NCI-H510A (cell line): ENCODE measurements around the gene MAP2K4.
"Not testable (repeated sequence)": the region's sequence is repeated elsewhere in the genome, so short reads cannot be mapped to it uniquely, and the experiment has no call there.

Experiments used
- DNase-seq: peaks from one replicate; lab custom pipeline; 2025; lab: John Stamatoyannopoulos, UW

Gene MAP2K4

GRCh38 chr17:12094336-12094735 lies 73.7 kb downstream of the MAP2K4 start:
- no peak for DNase-seq

DNA sequence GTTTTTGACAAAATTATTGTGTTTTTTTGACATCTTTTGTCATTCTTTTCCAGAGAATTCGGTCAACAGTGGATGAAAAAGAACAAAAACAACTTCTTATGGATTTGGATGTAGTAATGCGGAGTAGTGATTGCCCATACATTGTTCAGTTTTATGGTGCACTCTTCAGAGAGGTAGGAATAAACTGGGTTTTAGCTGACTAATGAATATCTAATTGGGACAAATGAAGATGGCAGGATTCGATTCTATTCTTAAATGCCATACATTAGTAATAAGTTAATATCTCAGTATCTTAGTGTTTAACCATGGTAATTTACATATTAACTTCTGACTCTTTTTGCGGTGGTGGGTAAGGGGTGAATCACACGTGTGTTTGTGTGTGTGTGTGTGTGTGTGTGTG lies 74.8 kb downstream of the MAP2K4 start:
- DNase-seq, result no peak

DNA sequence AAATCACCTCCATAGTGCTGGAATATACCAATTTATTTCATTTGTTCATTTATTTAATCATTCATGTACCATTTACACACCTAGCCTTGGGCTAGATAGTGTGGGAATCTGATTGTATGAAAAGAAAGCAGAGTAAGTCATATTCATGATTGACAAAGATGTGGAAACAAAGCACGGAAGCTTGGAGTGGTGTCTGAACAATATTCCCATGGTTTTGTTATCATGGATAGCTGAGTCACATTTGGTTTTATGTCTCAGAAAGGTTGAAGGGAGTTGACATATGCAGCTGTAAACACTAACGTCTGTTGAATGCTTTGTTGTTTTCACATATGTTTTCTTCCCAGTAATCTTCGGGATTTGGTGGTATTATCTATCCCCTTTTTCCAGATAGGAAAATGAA lies 76.6 kb downstream of the MAP2K4 start:
- no peak for DNase-seq

GRCh38 chr17:12098568-12098967 lies 77.9 kb downstream of the MAP2K4 start:
- DNase-seq, result no peak

GRCh38 chr17:12099412-12099811 lies 78.7 kb downstream of the MAP2K4 start:
- DNase-seq, result no peak

DNA sequence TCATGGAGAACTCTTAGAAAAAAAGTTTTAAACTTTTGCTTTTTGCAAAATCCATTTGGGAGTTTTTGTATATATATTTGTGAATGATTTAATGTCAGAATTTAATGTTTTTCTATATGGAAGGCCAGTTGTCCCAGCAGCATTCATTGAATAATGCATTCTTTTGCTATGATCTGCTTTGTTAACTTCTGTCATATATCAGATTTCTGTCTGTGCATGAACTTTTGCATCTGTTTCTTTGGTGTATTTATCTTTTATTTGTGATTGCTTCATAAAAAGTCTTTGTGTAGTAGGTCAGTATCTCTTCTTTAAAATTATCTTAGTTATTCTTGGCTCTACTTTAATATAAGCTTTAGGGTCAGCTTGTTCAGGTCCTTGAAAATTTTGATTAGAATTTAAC lies 84.2 kb downstream of the MAP2K4 start:
- no peak for DNase-seq

DNA sequence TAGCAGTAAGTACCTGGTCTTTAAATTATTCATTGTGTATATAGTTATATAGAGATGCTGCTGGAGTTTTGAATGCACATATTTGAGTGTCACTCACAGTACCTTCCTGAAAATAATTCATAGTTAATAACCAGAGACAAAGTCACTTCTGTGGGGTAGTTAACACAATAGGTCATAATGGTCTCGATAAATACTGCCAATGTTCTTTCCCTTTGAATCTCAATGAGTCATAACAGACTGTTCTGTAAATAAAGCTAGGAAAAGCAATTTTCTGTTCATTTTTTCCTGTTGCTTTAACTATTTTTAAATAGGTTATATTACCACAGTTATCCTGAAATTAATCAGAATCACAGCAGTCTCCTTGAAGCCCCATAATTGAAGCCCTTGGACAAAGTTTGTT lies 87.2 kb downstream of the MAP2K4 start:
- no peak for DNase-seq

- DNase-seq, result no peak
Measured at GRCh38 chr17:12110906-12111305, 90.2 kb downstream of the MAP2K4 start.

- no peak for DNase-seq
Measured at GRCh38 chr17:12113156-12113555, 92.5 kb downstream of the MAP2K4 start.

DNA sequence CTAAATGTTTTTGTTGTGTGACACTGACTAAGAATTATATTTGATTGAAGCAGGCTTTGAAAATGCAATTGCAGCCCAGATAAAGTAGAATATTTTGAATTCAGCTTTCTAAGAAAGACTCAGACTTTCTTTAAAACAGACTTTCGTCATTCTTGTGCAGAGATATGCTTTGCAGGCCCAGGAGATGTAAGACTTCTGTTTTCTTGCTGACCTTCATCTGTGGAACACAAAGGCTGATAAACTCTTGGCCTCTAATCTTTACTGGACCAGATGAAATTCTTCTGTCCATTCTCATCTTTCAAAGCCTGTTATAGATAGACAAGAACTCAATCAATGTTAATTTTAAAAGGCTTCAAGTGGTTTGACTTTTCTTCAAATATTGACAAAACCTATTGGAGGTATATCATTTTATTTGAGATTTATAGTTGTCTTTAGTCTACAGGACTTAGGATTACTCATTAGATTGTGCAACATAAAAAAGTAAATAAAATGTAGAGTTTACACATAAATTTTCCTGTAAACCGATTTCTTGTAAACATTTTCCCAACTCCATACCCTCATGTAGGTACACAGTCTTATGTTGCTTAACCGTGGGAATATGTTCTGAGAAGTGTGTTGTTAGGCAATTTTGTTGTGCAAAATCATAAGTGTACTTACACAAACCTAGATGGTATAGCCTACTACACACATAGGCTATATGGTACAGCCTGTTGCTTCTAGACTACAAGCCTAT lies 94.2 kb downstream of the MAP2K4 start:
- no peak for DNase-seq

DNA sequence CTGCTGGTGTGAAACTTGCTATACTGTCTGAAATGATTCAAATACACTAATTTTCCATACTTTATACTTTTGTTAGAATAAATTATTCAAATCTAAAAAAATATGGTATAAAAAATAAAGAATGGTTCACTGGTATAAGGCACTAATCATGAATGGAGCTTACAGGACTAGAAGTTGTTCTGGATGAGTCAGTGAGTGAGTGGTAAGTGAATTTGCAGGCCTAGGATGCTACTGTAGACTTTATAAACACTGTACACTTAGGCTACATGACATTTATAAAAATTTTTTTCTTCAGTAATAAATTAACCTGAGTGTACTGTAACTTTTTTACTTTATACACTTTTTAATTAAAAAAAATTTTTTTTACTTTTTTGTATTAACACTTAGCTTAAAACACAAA lies 95.5 kb downstream of the MAP2K4 start:
- no peak for DNase-seq

- DNase-seq, result no peak
Measured at GRCh38 chr17:12118617-12119016, 97.9 kb downstream of the MAP2K4 start.

DNA sequence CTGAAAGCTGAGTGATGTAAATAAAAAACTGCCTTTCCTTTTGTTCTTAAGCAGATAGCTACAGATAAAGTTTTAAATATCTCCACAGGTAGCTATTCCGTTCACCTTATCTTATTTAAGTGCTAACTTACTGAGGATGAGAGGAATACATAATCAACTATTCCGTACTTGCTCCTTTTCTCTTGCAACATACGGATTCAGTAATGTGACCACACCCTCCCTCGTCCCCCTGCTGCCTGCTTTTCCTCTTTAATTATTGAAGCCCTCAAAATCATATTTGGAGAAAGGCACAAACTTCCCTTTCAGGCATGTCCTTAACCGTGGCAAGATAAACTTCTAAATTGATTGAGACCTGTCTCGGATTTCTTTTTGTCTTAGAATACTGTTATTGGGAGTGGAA lies 101.4 kb downstream of the MAP2K4 start:
- DNase-seq, result no peak

- DNase-seq, result no peak
Measured at GRCh38 chr17:12127177-12127576, 106.5 kb downstream of the MAP2K4 start.

GRCh38 chr17:12127667-12128066 lies 107.0 kb downstream of the MAP2K4 start:
- no peak for DNase-seq

DNA sequence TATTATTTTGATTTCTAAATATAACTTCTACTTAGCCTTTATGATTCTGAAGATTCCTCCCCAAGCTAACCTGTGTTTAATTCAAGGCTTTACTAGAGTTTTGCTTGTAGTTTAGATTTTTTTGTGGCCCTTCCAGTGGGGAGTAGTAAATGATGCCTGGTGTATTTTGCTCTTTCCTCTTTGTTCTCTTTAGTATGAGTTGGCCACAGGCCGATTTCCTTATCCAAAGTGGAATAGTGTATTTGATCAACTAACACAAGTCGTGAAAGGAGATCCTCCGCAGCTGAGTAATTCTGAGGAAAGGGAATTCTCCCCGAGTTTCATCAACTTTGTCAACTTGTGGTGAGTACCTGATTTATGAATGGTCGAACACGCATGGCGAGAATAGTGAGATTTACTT lies 108.3 kb downstream of the MAP2K4 start:
- no peak for DNase-seq

- DNase-seq, result no peak
Measured at GRCh38 chr17:12133183-12133582, 112.5 kb downstream of the MAP2K4 start.

DNA sequence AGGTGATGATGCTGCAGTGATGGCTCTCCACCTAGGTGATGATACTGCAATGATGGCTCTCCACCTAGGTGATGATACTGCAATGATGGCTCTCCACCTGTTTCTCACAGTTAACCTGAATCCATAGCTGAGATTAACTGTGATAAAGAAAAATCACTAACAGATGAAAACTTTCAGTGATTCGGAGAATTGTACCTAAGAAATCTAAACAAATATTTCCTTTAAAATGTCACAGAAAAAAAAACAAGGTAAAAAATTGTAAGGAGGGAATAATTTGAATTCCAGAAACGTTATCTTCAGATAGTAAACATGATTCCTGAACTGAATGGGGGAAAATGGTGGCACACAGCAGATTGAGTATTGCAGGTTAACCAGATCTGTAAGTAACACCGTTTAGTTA lies 113.4 kb downstream of the MAP2K4 start:
- no peak for DNase-seq

GRCh38 chr17:12134587-12134986 lies 113.9 kb downstream of the MAP2K4 start:
- no peak for DNase-seq

GRCh38 chr17:12136243-12136642 lies 115.6 kb downstream of the MAP2K4 start:
- no peak for DNase-seq

- no peak for DNase-seq
Measured at GRCh38 chr17:12136646-12137045, 116.0 kb downstream of the MAP2K4 start.

DNA sequence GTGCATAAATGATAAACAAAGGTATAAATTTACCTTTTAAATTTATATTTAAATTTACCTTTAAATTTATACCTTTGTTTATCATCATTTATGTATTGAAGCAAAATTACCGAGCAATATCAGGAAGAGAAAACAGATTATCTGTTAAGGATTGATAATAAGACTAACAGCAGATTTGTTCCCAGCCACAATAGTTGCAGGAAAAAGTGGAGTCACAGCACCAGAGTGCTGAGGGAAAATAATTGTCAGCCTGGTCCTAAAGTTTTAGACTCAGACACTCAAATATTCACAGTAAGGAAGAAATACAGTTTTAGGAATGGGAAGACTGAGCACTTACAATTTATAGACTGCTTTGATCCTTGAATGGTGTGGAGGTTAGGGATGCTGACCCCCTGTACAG lies 117.2 kb downstream of the MAP2K4 start:
- DNase-seq, result no peak

DNA sequence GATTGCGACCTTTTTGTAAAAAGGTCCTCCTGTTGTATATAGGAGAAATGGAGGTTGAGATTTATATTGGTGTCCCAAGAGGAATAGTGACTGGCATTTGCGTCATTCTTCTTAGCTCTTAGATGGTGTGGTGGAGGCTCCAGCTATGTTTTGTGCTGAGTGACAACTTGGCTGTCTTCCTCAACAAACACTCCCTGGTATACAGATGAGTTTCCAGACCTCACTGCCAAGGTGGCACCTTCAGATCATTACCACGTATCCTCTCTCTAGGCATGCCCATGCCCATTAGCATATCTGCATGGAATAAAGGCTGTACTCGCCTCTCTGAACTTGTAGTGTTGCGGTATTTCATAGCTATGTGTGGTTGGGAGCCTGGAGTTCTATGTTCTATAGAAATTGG lies 120.0 kb downstream of the MAP2K4 start:
- DNase-seq, result no peak

GRCh38 chr17:12162187-12162586 lies 141.5 kb downstream of the MAP2K4 start:
- DNase-seq, result not testable (repeated sequence)
